ENCODE results near the gene VPS41.

DNA sequence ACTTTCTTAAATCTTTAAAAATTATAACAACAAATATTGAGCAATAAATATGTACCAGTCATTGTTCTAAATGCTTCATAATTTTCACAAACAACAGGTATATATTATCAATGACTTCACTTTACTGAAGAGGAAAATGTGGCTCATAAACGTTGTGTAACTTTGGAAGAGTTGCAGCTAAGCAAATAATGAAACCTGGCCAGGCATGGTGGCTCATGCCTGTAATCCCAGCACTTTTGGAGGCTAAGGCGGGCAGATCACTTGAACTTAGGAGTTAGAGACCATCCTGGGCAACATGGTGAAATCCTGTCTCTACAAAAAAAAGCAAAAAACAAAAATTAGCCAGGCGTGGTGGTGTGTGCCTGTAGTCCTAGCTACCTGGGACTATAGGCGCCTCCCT lies 205.9 kb downstream of the VPS41 start:
- no peak for TF ChIP-seq CTCF (IDR thresholded peaks at IDR 0.05; ENCODE audit: low read depth, low read length)
- TF ChIP-seq POLR2A (IDR thresholded peaks at IDR 0.05; ENCODE audit: extremely low read depth, insufficient read length), result no peak

All from NB4 (cell line).